GM10248 (cell line): ENCODE measurements around the gene FMN1.

ENCODE experiments used
- CTCF ChIA-PET: fragments of 300-600 bp; sonication (Branson Sonifier 250); formaldehyde crosslinking; extraction: SDS; loops from one replicate; lab custom pipeline; 2021; ENCODE audit warnings: antibody characterized with exemption; lab: Yijun Ruan, JAX
- POLR2A ChIA-PET: fragments of 350-650 bp; sonication (Branson Sonifier 250); formaldehyde crosslinking; extraction: SDS; loops from one replicate; lab custom pipeline; 2020; ENCODE audit warnings: antibody characterized with exemption; lab: Yijun Ruan, JAX
- DNase-seq: peaks from one replicate; pipeline ENCODE4 v3.0.0; 2012; ENCODE audit errors: extremely low spot score
- TF ChIP-seq, protein P1 (sequence below): IDR thresholded peaks from 2 replicates; pipeline ENCODE4 v1.5.1; 2012; ENCODE audit warnings: mild to moderate bottlenecking, low read depth; ENCODE audit errors: extremely low read depth, missing control alignments, control extremely low read depth

The FMN1 gene

DNA sequence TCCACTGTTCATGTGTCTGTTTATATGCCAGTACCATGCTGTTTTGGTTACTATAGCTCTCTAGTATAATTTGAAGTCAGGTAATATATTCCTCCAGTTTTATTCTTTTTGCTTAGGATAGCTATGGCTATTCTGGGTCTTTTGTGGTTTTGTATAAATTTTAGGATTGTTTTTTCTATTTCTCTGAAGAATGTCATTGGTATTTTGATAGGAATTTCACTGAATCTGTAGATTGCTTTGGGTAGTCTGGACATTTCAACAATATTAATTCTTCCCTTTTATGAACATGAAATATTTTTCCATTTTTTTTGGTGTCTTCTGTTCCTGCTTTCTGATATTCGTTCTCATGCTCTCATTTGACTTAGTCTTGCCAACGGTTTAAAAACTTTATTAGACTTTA is 437.1 kb downstream of the FMN1 start:
- TF ChIP-seq, protein P1, sequence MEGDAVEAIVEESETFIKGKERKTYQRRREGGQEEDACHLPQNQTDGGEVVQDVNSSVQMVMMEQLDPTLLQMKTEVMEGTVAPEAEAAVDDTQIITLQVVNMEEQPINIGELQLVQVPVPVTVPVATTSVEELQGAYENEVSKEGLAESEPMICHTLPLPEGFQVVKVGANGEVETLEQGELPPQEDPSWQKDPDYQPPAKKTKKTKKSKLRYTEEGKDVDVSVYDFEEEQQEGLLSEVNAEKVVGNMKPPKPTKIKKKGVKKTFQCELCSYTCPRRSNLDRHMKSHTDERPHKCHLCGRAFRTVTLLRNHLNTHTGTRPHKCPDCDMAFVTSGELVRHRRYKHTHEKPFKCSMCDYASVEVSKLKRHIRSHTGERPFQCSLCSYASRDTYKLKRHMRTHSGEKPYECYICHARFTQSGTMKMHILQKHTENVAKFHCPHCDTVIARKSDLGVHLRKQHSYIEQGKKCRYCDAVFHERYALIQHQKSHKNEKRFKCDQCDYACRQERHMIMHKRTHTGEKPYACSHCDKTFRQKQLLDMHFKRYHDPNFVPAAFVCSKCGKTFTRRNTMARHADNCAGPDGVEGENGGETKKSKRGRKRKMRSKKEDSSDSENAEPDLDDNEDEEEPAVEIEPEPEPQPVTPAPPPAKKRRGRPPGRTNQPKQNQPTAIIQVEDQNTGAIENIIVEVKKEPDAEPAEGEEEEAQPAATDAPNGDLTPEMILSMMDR, result no peak
- ChIA-PET CTCF (interaction anchor here (1.4 kb wide), 1 partner anchor 14 kb away, joined by 6 read pairs; no protein-coding TSS in a partner anchor), POLR2A (no interaction called here)
- DNase-seq, result no peak

DNA sequence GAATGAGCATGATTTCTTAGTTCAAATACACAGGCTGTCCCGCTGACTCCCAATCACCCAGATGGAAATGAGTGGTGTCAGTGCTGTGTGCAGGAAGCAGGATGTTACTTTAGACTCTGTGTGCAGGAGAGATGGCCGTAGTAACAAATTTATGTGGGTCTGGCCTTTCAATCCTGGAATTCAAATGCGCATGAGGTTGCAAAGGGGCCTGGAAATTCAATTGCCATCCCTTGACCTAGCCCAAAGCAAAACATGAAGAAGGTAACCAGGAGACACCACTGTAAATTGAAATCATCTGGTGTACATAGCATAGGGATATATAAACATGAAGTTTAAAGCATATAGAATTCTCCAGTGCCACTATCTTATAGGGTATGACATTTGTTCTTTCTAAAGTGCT is 443.5 kb downstream of the FMN1 start:
- ChIA-PET POLR2A (no interaction called here), CTCF (no interaction called here)
- DNase-seq, result no peak
- TF ChIP-seq, protein P1, result no peak

DNA sequence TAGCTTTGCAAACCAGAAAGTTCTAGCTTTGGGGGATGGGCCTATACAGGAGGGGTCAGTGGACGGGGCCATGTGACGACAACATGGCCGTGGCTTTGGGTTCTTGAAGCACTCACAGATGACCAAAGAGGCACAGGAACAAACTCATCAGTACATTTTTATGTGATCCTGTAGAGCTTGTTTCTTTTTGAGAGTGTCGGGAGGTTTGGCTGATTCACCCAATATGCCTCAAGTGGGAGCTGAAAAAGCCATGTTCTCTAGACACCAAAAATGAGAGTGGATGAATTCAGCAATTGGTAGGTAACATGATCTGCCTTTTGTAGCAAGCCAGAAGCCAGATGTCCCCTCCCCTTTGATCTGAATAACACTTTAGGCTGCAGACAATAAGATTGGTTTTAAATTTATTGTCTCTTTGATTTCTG is 446.6 kb downstream of the FMN1 start:
- POLR2A ChIA-PET, result no interaction called here
- CTCF ChIA-PET, result interaction anchor here (1.3 kb wide), 1 partner anchor 85 kb away, joined by 3 read pairs; no protein-coding TSS in a partner anchor
- TF ChIP-seq, protein P1, result no peak
- no peak for DNase-seq

DNA sequence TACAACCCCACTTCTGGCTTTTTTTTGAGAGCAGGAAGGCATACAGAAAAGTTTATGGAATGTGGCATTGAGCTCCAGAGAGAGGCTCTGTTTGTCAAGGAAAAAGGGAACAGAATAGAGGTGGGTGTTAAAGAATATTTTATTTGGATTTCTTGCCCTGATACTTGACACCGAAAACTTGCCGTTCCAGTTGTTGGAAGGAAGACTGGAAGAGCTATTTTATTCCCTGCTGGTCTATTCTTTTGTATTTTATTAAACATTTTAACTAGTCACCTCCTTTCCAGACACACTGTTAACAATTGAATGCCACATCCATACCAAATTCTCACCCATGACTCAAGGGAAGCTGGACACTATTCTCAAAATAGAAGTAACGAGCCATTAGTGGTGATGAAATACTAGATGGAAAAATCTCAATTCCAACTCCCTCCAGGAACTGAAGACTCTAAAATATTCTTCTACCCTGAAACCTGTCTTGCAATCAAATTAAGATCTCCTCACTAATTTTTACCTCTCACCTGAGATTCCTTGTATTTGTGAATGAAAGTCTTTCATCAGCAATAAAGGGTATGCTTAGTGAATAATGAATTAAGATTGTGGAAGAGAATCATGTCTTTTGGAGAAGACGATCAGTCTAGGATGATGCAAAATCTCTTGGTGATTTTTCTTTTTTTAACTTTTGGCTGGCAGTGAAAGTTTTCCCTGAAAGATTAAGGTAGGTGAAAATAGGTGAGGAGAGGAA is 448.2 kb downstream of the FMN1 start:
- CTCF ChIA-PET, result no interaction called here
- no peak for DNase-seq
- TF ChIP-seq, protein P1, result no peak
- POLR2A ChIA-PET, result no interaction called here

DNA sequence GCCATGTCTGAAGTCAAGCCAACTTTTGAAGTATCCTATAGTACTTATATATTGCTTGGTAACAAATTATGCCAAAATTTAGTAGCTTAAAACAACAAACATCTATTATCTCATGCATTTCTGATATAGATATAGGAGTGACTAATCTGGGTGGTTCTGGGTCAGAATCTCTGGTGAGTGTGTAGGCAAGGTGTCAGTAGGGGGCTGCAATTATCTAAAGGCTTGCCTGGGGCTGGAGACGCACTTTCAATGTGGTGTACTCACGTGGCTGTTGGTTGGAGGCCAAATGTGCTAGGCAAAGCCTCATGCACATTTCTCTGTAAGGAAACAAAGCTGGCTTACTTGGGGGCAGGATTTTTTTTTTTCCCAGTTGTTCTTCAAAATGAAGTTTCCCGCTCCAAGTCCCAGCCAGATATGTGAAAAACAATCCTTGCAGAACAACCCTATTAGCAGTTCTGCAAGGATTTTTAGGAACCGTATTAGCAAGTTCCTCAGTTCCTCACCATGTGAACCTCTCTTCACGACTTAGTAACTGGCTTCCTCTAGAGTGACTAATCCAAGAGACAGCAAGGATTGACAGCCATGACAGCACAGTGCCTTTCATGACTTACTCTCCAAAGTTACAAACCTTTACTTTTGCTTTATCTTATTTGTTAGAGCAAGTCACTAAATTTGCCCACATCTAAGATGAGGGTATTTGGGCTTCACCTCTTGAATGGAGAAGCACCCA is 450.9 kb downstream of the FMN1 start:
- TF ChIP-seq, protein P1, result no peak
- DNase-seq, result no peak
- POLR2A ChIA-PET, result no interaction called here
- CTCF ChIA-PET, result interaction anchor here (0.9 to 1.6 kb wide), 2 partner anchors 13 to 99 kb away, joined by 3 to 6 read pairs; no protein-coding TSS in a partner anchor

DNA sequence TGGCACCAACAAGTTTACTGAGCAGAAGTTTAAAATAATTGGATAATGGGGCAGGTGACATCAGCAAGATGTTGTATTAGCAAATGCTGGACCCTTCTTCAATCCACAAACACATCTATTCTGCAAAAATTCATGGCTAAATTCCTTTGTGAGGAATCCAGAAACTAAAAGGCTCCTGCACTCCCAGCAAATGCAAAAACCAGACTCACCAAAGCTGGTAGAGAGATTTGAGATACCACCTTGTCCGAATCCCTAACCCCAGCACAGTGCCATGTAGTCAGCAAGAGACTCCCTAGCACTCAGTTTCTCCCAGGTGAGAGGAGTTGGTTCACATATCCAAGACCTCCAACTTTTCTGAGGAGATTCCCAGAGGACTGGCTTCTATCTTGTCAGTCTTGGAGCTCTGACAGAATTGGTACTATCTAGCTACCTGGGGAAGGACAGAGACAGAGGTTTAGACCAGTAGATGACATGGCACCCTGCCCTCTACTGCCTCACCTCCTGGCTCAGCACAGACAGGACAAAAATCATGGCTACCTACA is 454.9 kb downstream of the FMN1 start:
- ChIA-PET CTCF (no interaction called here), POLR2A (no interaction called here)
- DNase-seq, result no peak
- TF ChIP-seq, protein P1, result no peak
